Measurements from ENCODE around the gene GNA15. TPM values are rescaled to one million over a fixed set of nuclear protein-coding genes. Genes with fewer than 3 reads are reported as not detected.

GNA15 gene
- polyA plus RNA-seq, 1 experiment = 0.06 TPM

- CTCF ChIA-PET = no interaction called here
- H3K4me3 ChIP-seq (ENCODE audit: low read depth, low read length) = no peak overlapping the region
- POLR2A ChIA-PET = no interaction called here
- H3K27me3 ChIP-seq (ENCODE audit: control insufficient read depth, insufficient read depth, low read length) = no peaks in the 10 kb centered on the region
- H3K36me3 ChIP-seq (ENCODE audit: control insufficient read depth, insufficient read depth, low read length) = peaks cover 17% of the 10 kb centered on the region; the same call in 1 of the 2 replicates
- DNase-seq (ENCODE audit: low read depth) = no peak
- no peak for TF ChIP-seq CTCF (IDR thresholded peaks at IDR 0.05; ENCODE audit: insufficient read depth, low read depth, low read length)
Observed at GRCh38 chr19:3121821-3122511, 13.9 kb upstream of the GNA15 start.

GRCh38 chr19:3122512-3122870 is 13.3 kb upstream of the GNA15 start:
- H3K27me3 ChIP-seq (ENCODE audit: control insufficient read depth, insufficient read depth, low read length) = no peaks in the 10 kb centered on the region
- no peak overlapping the region for H3K4me3 ChIP-seq (ENCODE audit: low read depth, low read length)
- H3K36me3 ChIP-seq (ENCODE audit: control insufficient read depth, insufficient read depth, low read length) = peaks cover 17% of the 10 kb centered on the region; the same call in 1 of the 2 replicates
- ChIA-PET POLR2A (no interaction called here), CTCF (no interaction called here)
- no peak for TF ChIP-seq CTCF (IDR thresholded peaks at IDR 0.05; ENCODE audit: insufficient read depth, low read depth, low read length)
- DNase-seq (ENCODE audit: low read depth) = no peak

- Histone ChIP-seq H3K4me3 (ENCODE audit: low read depth, low read length) (no peak overlapping the region), H3K36me3 (ENCODE audit: control insufficient read depth, insufficient read depth, low read length) (peaks cover 13% of the 10 kb centered on the region; the same call in 1 of the 2 replicates), H3K27me3 (ENCODE audit: control insufficient read depth, insufficient read depth, low read length) (no peaks in the 10 kb centered on the region)
- DNase-seq (ENCODE audit: low read depth) = no peak
- ChIA-PET POLR2A (no interaction called here), CTCF (interaction anchor here (1.0 kb wide), 1 partner anchor 10 kb away, joined by 3 read pairs; no protein-coding TSS in a partner anchor)
- TF ChIP-seq CTCF (IDR thresholded peaks at IDR 0.05; ENCODE audit: insufficient read depth, low read depth, low read length) = no peak
Observed at GRCh38 chr19:3123088-3123721, 12.6 kb upstream of the GNA15 start.

GRCh38 chr19:3123956-3124355 is 11.9 kb upstream of the GNA15 start:
- POLR2A ChIA-PET = no interaction called here
- TF ChIP-seq CTCF (IDR thresholded peaks at IDR 0.05; ENCODE audit: insufficient read depth, low read depth, low read length) = no peak
- Histone ChIP-seq H3K4me3 (ENCODE audit: low read depth, low read length) (no peak overlapping the region), H3K36me3 (ENCODE audit: control insufficient read depth, insufficient read depth, low read length) (peaks cover 9% of the 10 kb centered on the region; the same call in 1 of the 2 replicates), H3K27me3 (ENCODE audit: control insufficient read depth, insufficient read depth, low read length) (no peaks in the 10 kb centered on the region)
- DNase-seq (ENCODE audit: low read depth) = no peak
- CTCF ChIA-PET = interaction anchor here (1.0 to 2.9 kb wide), 2 partner anchors 9 to 15 kb away, joined by 3 to 10 read pairs; no protein-coding TSS in a partner anchor

- TF ChIP-seq CTCF (IDR thresholded peaks at IDR 0.05; ENCODE audit: insufficient read depth, low read depth, low read length) = no peak
- CTCF ChIA-PET = interaction anchor here (1.2 to 8.0 kb wide), 4 partner anchors 8 to 49 kb away, joined by 4 to 42 read pairs (median 8); no protein-coding TSS in a partner anchor
- Histone ChIP-seq H3K4me3 (ENCODE audit: low read depth, low read length) (no peak overlapping the region), H3K27me3 (ENCODE audit: control insufficient read depth, insufficient read depth, low read length) (no peaks in the 10 kb centered on the region), H3K36me3 (ENCODE audit: control insufficient read depth, insufficient read depth, low read length) (peaks cover 6% of the 10 kb centered on the region; the same call in 1 of the 2 replicates)
- DNase-seq (ENCODE audit: low read depth) = no peak
- POLR2A ChIA-PET = interaction anchor here (0.6 kb wide), 1 partner anchor 522 kb away, joined by 10 read pairs; no protein-coding TSS in a partner anchor
Observed at GRCh38 chr19:3124630-3125029, 11.2 kb upstream of the GNA15 start.

Measured in BJ (cell line).